HCT116 (cell line): ENCODE measurements around the gene PHOX2A. TPM values are rescaled to one million over a fixed set of nuclear protein-coding genes. Genes with fewer than 3 reads are reported as not detected.

Source experiments
- ATAC-seq: fragments of 200-7000 bp; cut with Tn5 transposase; 2 replicates; pipeline ENCODE4 v1.9.1; 2020; ENCODE audit warnings: mild to moderate bottlenecking, moderate library complexity
- BruUV-seq: library from RNA; stranded (reverse); fragments of 400-500 nt; replicated peaks from 2 replicates; lab custom pipeline; 2021; lab: Mats Ljungman, UMichigan
- CTCF ChIA-PET: fragments of 300-600 bp; sonication (Branson Sonifier 250); formaldehyde crosslinking; loops from one replicate; lab custom pipeline; 2021; ENCODE audit warnings: antibody characterized with exemption; lab: Charles Lee
- POLR2A ChIA-PET: fragments of 300-600, 350-600 bp; sonication (Branson Sonifier 250); formaldehyde crosslinking; loops from one replicate; lab custom pipeline; 2021; ENCODE audit warnings: antibody characterized with exemption; lab: Charles Lee
- RAD21 ChIA-PET, 2 experiments: fragments of 300-600 bp; sonication (Branson Sonifier 250); formaldehyde crosslinking; loops; one replicate each; lab custom pipeline; 2023; ENCODE audit warnings: low total read pairs in 2 of 2; ENCODE audit not compliant: uncharacterized antibody in 2 of 2, unreplicated experiment in 2 of 2, low non-redundant PET in 1 of 2; lab: Charles Lee
- DNase-seq: peaks from one replicate; pipeline ENCODE4 v3.0.0-alpha.2; 2010; ENCODE audit warnings: low read depth, low spot score
- H2AFZ ChIP-seq: fragments of 200-600 bp; shearing (Covaris generic), sonication (generic); 2 replicates; pipeline ENCODE4 v1.6.1; 2017; ENCODE audit warnings: low read depth, mixed run types, mixed read lengths, antibody characterized with exemption, low read length; ENCODE audit not compliant: poor library complexity, severe bottlenecking
- H3K27ac ChIP-seq: 2 replicates; pipeline ENCODE4 v1.5.1; 2012; ENCODE audit warnings: low read depth, low read length
- H3K27me3 ChIP-seq: fragments of 200-600 bp; sonication (generic); 2 replicates; pipeline ENCODE4 v1.6.1; 2016; ENCODE audit warnings: mixed run types, low read length, mixed read lengths; ENCODE audit not compliant: insufficient read depth
- H3K36me3 ChIP-seq, 2 experiments: fragments of 200-500 bp in 1 of 2; fragments of 200-600 bp in 1 of 2; sonication (Bioruptor generic) in 1 of 2; sonication (generic) in 1 of 2; 2 replicates each; pipeline versions ENCODE4 v1.5.1 to v1.6.1; 2014 to 2016; ENCODE audit warnings: low read length in 2 of 2, inconsistent platforms in 1 of 2, mixed read lengths in 1 of 2, mixed run types in 1 of 2; ENCODE audit not compliant: insufficient read depth in 2 of 2, control insufficient read depth in 1 of 2
- H3K4me1 ChIP-seq, 2 experiments: fragments of 200-600 bp in 1 of 2; sonication (generic) in 1 of 2; 2 replicates each; pipeline versions ENCODE4 v1.5.1 to v1.6.1; 2012 to 2017; ENCODE audit warnings: low read length in 2 of 2, inconsistent platforms in 1 of 2, mild to moderate bottlenecking in 1 of 2, mixed read lengths in 1 of 2, mixed run types in 1 of 2, moderate library complexity in 1 of 2; ENCODE audit not compliant: insufficient read depth in 2 of 2, control insufficient read depth in 1 of 2
- H3K4me2 ChIP-seq: fragments of 200-600 bp; sonication (generic); 2 replicates; pipeline ENCODE4 v1.6.1; 2017; ENCODE audit warnings: mixed run types, low read length, mixed read lengths
- H3K4me3 ChIP-seq, 2 experiments: fragments of 200-600 bp in 1 of 2; sonication (generic) in 1 of 2; replicated peaks in 1 of 2; 2 replicates each; pipeline ENCODE4 v1.5.1; 2011 to 2016; ENCODE audit warnings: low read length in 2 of 2, control low read depth in 1 of 2, low read depth in 1 of 2, mild to moderate bottlenecking in 1 of 2, mixed read lengths in 1 of 2, mixed run types in 1 of 2
- H3K79me2 ChIP-seq: fragments of 200-600 bp; sonication (generic); 2 replicates; pipeline ENCODE4 v1.6.1; 2017; ENCODE audit warnings: mild to moderate bottlenecking, mixed run types, low read length, moderate library complexity, mixed read lengths; ENCODE audit not compliant: insufficient read depth
- H3K9ac ChIP-seq: fragments of 200-600 bp; sonication (generic); 2 replicates; pipeline ENCODE4 v1.6.1; 2016; ENCODE audit warnings: low read length, mixed read lengths
- H3K9me2 ChIP-seq: fragments of 200-600 bp; sonication (generic), shearing (Covaris generic); 2 replicates; pipeline ENCODE4 v1.6.1; 2017; ENCODE audit warnings: mixed run types, mild to moderate bottlenecking, moderate library complexity; ENCODE audit not compliant: insufficient read depth
- H3K9me3 ChIP-seq, 2 experiments: fragments of 200-500 bp in 1 of 2; fragments of 200-600 bp in 1 of 2; sonication (Bioruptor generic) in 1 of 2; sonication (generic) in 1 of 2; 2 replicates each; pipeline ENCODE4 v1.6.1; 2014 to 2017; ENCODE audit warnings: low read length in 2 of 2, mixed read lengths in 2 of 2, inconsistent platforms in 1 of 2, low read depth in 1 of 2, mild to moderate bottlenecking in 1 of 2, mixed run types in 1 of 2, moderate library complexity in 1 of 2; ENCODE audit not compliant: control insufficient read depth in 1 of 2, insufficient read depth in 1 of 2
- H4K20me1 ChIP-seq: fragments of 200-600 bp; sonication (generic), shearing (Covaris generic); 2 replicates; pipeline ENCODE4 v1.6.1; 2017; ENCODE audit warnings: mixed run types, mild to moderate bottlenecking, moderate library complexity; ENCODE audit not compliant: insufficient read depth
- CEBPB ChIP-seq: IDR thresholded peaks from 2 replicates; pipeline ENCODE4 v1.6.1; 2012; ENCODE audit warnings: low read depth
- EGR1 ChIP-seq: IDR thresholded peaks from 2 replicates; pipeline ENCODE4 v1.6.1; 2012; ENCODE audit warnings: low read depth
- EZH2phosphoT487 ChIP-seq: fragments of 200-600 bp; IDR thresholded peaks from 2 replicates; pipeline ENCODE4 v1.6.1; 2018; ENCODE audit warnings: antibody characterized with exemption, borderline replicate concordance
- JUND ChIP-seq: IDR thresholded peaks from 2 replicates; pipeline ENCODE4 v1.6.1; 2012
- MAX ChIP-seq: IDR thresholded peaks from 2 replicates; pipeline ENCODE4 v1.6.1; 2012
- POLR2A ChIP-seq: IDR thresholded peaks from 2 replicates; pipeline ENCODE4 v1.7.0; 2011; ENCODE audit warnings: borderline replicate concordance; ENCODE audit not compliant: insufficient read depth, insufficient read length; ENCODE audit errors: extremely low read depth
- REST ChIP-seq: IDR thresholded peaks from 2 replicates; pipeline ENCODE4 v1.6.1; 2012; ENCODE audit warnings: low read depth
- SIN3A ChIP-seq: IDR thresholded peaks from 2 replicates; pipeline ENCODE4 v1.6.1; 2012; ENCODE audit warnings: low read depth
- SP1 ChIP-seq: IDR thresholded peaks from 2 replicates; pipeline ENCODE4 v1.6.1; 2012; ENCODE audit warnings: low read depth
- SRF ChIP-seq: IDR thresholded peaks from 2 replicates; pipeline ENCODE4 v1.6.1; 2012; ENCODE audit warnings: low read depth
- TCF7L2 ChIP-seq: IDR thresholded peaks from 2 replicates; pipeline ENCODE4 v1.7.0; 2011; ENCODE audit warnings: borderline replicate concordance, inconsistent platforms; ENCODE audit not compliant: insufficient read depth, insufficient read length; ENCODE audit errors: extremely low read depth
- YY1 ChIP-seq: IDR thresholded peaks from 2 replicates; pipeline ENCODE4 v1.6.1; 2011; ENCODE audit warnings: low read length, low read depth, moderate library complexity, mild to moderate bottlenecking; ENCODE audit not compliant: insufficient replicate concordance; ENCODE audit errors: extremely low read depth
- ZFX ChIP-seq: fragments of 450-650 bp; IDR thresholded peaks from 2 replicates; pipeline ENCODE4 v1.6.1; 2017
- ZNF274 ChIP-seq: fragments of 200-500 bp; sonication (Bioruptor generic); IDR thresholded peaks from 2 replicates; pipeline ENCODE4 v1.6.1; 2014; ENCODE audit warnings: mild to moderate bottlenecking, low read depth, low read length, inconsistent platforms
- intact Hi-C: fragments of 100-400 bp; cut with micrococcal nuclease; formaldehyde crosslinking; loops from 2 replicates; pipeline ENCODE4 v1.10.0; 2022
- total RNA-seq: library from RNA; stranded (reverse); gene quantifications from one replicate; pipeline ENCODE4 v1.2.1, GENCODE V29; 2021; ENCODE audit not compliant: unreplicated experiment

Gene PHOX2A
- total RNA-seq, 1 experiment from 2014 or later: not detected

GRCh38 chr11:72293391-72293790, 49.4 kb upstream of the PHOX2A start (continued):
- no peak for TF ChIP-seq SP1
- TF ChIP-seq CEBPB: no peak
- no peak for TF ChIP-seq EZH2phosphoT487
- TF ChIP-seq ZNF274: no peak
- TF ChIP-seq TCF7L2: no peak
- TF ChIP-seq ZFX: no peak
- TF ChIP-seq YY1: no peak
- TF ChIP-seq SRF: no peak

- Histone ChIP-seq H3K9me3 (no peaks in the 10 kb centered on the region), H3K36me3 (no peaks in the 10 kb centered on the region), H3K27me3 (no peaks in the 10 kb centered on the region), H2AFZ (no peak overlapping the region), H3K4me2 (no peak overlapping the region), H3K79me2 (no peaks in the 10 kb centered on the region), H3K4me1 (no peaks in the 10 kb centered on the region), H3K27ac (no peak overlapping the region), H3K9me2 (no peaks in the 10 kb centered on the region), H4K20me1 (no peaks in the 10 kb centered on the region), H3K9ac (no peak overlapping the region), H3K4me3 (no peak overlapping the region)
- TF ChIP-seq JUND: no peak
- no peak for TF ChIP-seq EGR1
- no peak for TF ChIP-seq TCF7L2
- no peak for TF ChIP-seq SP1
- TF ChIP-seq YY1: no peak
- no peak for TF ChIP-seq EZH2phosphoT487
- TF ChIP-seq SIN3A: no peak
- TF ChIP-seq POLR2A: no peak
- TF ChIP-seq REST: no peak
- no peak for TF ChIP-seq MAX
- DNase-seq (no peak), ATAC-seq (no peak)
- RAD21 ChIA-PET: no interaction called here
- POLR2A ChIA-PET: interaction anchor here (0.6 kb wide), 1 partner anchor 267 kb away, joined by 3 read pairs; no protein-coding TSS in a partner anchor
- no TSS peak for BruUV-seq
- intact Hi-C loops: no loop called here
- CTCF ChIA-PET: no interaction called here
These were observed 48.3 kb upstream of the PHOX2A start for GRCh38 chr11:72292106-72292785.
